GM12878 (cell line): ENCODE data around the gene RHBDD1. TPM values are rescaled to one million over a fixed set of nuclear protein-coding genes. Genes with fewer than 3 reads are reported as not detected.

Source experiments
- BCL11A ChIP-seq: IDR thresholded peaks from 2 replicates; pipeline ENCODE4 v1.6.1; 2011; ENCODE audit warnings: low read depth, low read length
- CEBPB ChIP-seq, 2 experiments: fragments of 150-350 bp in 1 of 2; IDR thresholded peaks; 2 replicates each; pipeline ENCODE4 v1.6.1; 2012 to 2014; ENCODE audit warnings: low read depth in 2 of 2, low read length in 2 of 2, borderline replicate concordance in 1 of 2, inconsistent platforms in 1 of 2
- EZH2 ChIP-seq: IDR thresholded peaks from 2 replicates; pipeline ENCODE4 v1.6.1; 2012; ENCODE audit warnings: low read depth, mild to moderate bottlenecking, control low read depth, inconsistent platforms, low read length, borderline replicate concordance; ENCODE audit not compliant: control insufficient read depth
- HDGF ChIP-seq: fragments of 450-650 bp; IDR thresholded peaks from 2 replicates; pipeline ENCODE4 v1.6.1; 2016; ENCODE audit warnings: antibody characterized with exemption
- IRF4 ChIP-seq: IDR thresholded peaks from 2 replicates; pipeline ENCODE4 v1.6.1; 2011; ENCODE audit warnings: low read depth, low read length
- JUND ChIP-seq: IDR thresholded peaks from 2 replicates; pipeline ENCODE4 v1.6.1; 2012; ENCODE audit warnings: low read depth, mild to moderate bottlenecking, low read length, improper control_type of control experiment, moderate library complexity
- POU2F2 ChIP-seq: IDR thresholded peaks from 3 replicates; pipeline ENCODE4 v1.6.1; 2011; ENCODE audit warnings: low read depth, mild to moderate bottlenecking, low read length, borderline replicate concordance
- SMC3 ChIP-seq: IDR thresholded peaks from 2 replicates; pipeline ENCODE4 v1.6.1; 2011; ENCODE audit warnings: low read length, improper control_type of control experiment, borderline replicate concordance
- SREBF1 ChIP-seq: IDR thresholded peaks from 2 replicates; pipeline ENCODE4 v1.6.1; 2012; ENCODE audit warnings: mild to moderate bottlenecking, low read length
- SRF ChIP-seq, 2 experiments: IDR thresholded peaks; 2 replicates each; pipeline ENCODE4 v1.6.1; 2011; ENCODE audit warnings: low read depth in 2 of 2, low read length in 2 of 2, mild to moderate bottlenecking in 1 of 2, moderate library complexity in 1 of 2
- SUPT20H ChIP-seq: IDR thresholded peaks from 2 replicates; pipeline ENCODE4 v1.6.1; 2011; ENCODE audit warnings: low read depth, mild to moderate bottlenecking, low read length, moderate library complexity, borderline replicate concordance; ENCODE audit not compliant: control insufficient read depth
- TCF3 ChIP-seq: IDR thresholded peaks from 2 replicates; pipeline ENCODE4 v1.6.1; 2012; ENCODE audit warnings: low read depth, mild to moderate bottlenecking, low read length, borderline replicate concordance; ENCODE audit not compliant: insufficient read depth
- TCF7 ChIP-seq: IDR thresholded peaks from 2 replicates; pipeline ENCODE4 v1.6.1; 2014; ENCODE audit warnings: antibody characterized with exemption, borderline replicate concordance
- polyA plus RNA-seq, 11 experiments: library from polyadenylated mRNA; depleted of rRNA in 4 of 11; unstranded in 6 of 11; stranded (reverse) in 5 of 11; fragments of >200 nt; fragmentation: Nextera tagmentation in 4 of 11; fragmentation: Illumina TruSeq in 1 of 11; extraction: Ambion mirVana in 4 of 11; extraction: Trizol in 1 of 11; gene quantifications; 1 replicate in 1 of 11; 2 replicates in 10 of 11; pipeline versions ENCODE4 v1.2.1 to v1.2.3, GENCODE V29; 2011 to 2016; ENCODE audit warnings: inconsistent platforms in 2 of 11, missing spikeins in 2 of 11, low read depth in 1 of 11
- total RNA-seq, 4 experiments: library from RNA; depleted of rRNA in 3 of 4; stranded (reverse); fragments of >200 nt in 3 of 4; fragmentation: Illumina TruSeq in 1 of 4; extraction: Trizol in 1 of 4; gene quantifications; 2 replicates each; pipeline versions ENCODE4 v1.2.1 to v1.2.3, GENCODE V29; 2013 to 2021
- TF ChIP-seq, protein P1 (sequence below): IDR thresholded peaks from 2 replicates; pipeline ENCODE4 v1.6.1; 2011; ENCODE audit warnings: borderline replicate concordance, low read depth, mild to moderate bottlenecking, moderate library complexity, mixed read lengths, low read length; ENCODE audit not compliant: insufficient read depth; ENCODE audit errors: extremely low read length
- TF ChIP-seq, protein P2 (sequence below): IDR thresholded peaks from 2 replicates; pipeline ENCODE4 v1.6.1; 2011; ENCODE audit warnings: borderline replicate concordance, low read depth, mild to moderate bottlenecking, moderate library complexity, low read length; ENCODE audit not compliant: insufficient read depth, poor library complexity, severe bottlenecking
- TF ChIP-seq, protein P3 (sequence below): fragments of 450-650 bp; formaldehyde crosslinking; IDR thresholded peaks from 2 replicates; pipeline ENCODE4 v1.4.0; 2020; ENCODE audit warnings: mild to moderate bottlenecking, moderate library complexity
- TF ChIP-seq, protein P4 (sequence below): IDR thresholded peaks from 2 replicates; pipeline ENCODE4 v1.6.1; 2012; ENCODE audit warnings: low read depth, low read length, improper control_type of control experiment
- TF ChIP-seq, protein P5 (sequence below): fragments of 450-650 bp; IDR thresholded peaks from 2 replicates; pipeline ENCODE4 v1.6.1; 2017; ENCODE audit warnings: mild to moderate bottlenecking, low read depth, inconsistent platforms; ENCODE audit not compliant: poor library complexity, severe bottlenecking

Gene RHBDD1
- total and polyA plus RNA-seq, 10 of the 15 experiments (the other 5 are each of a cell fraction or from before 2014, with no cell fraction given), result 7.1 to 36.4 (median 14.7) TPM

DNA sequence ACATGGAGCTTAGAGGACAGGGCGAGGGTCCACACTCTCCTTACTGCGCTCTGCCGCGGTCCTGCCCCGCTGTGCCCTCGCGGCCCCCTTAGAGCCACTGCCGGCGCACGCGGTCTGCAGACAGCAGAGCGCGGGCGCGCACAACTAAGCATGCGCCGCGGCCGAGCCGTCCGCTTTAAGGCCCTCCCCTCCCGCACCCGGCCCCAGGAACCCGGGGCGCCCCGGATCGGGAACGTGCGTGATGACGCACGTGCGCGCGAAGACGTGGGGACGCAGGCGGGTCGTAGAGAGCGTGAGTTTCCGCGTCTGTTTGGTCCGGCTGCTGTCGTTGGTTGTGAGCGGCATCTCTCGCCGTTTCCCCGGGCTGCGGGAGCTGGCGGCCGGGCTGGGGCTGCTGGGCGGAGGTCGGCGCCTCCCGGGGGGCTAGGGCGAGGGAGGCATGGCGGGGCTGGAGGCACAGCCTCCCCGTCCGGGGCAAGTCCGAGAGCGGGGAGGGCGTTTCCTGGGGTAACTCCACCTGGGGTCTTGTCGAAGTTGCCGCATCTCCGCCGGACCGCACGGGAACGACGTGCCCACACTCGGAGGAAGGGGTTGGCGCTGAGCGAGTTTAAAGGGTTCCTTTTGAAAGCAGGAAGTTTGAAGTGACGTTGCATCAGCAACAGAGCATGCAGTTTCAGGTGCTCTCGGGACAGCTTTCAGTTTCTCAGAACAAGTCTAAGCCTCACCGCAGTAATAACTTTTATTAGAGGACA is at the start of gene RHBDD1 (continued):
- TF ChIP-seq JUND (0 out of 2 replicates have a peak, but pooled peaks have one; percentile 19), SRF (IDR thresholded peaks at IDR 0.05; ENCODE audit: low read depth in 2 of 2, low read length in 2 of 2) (0 out of 4 replicates have a peak, but pooled peaks of 1 of the 2 experiments have one; percentile 35), HDGF (0 out of 2 replicates have a peak, but pooled peaks have one; percentile 32), IRF4 (peak; percentile 60; the same call in 1 of the 2 replicates), POU2F2 (peak; percentile 75; the same call in 2 of the 3 replicates), CEBPB (IDR thresholded peaks at IDR 0.05; ENCODE audit: borderline replicate concordance in 1 of 2, low read depth in 2 of 2, low read length in 2 of 2) (0 out of 4 replicates have a peak, but pooled peaks of 1 of the 2 experiments have one; percentile 54), SMC3 (no peak; the same call in 1 of the 2 replicates), EZH2 (no peak), SREBF1 (no peak), BCL11A (0 out of 2 replicates have a peak, but pooled peaks have one; percentile 51), TCF3 (peak; percentile 55), TCF7 (no peak), SUPT20H (no peak)
- TF ChIP-seq, protein P1, sequence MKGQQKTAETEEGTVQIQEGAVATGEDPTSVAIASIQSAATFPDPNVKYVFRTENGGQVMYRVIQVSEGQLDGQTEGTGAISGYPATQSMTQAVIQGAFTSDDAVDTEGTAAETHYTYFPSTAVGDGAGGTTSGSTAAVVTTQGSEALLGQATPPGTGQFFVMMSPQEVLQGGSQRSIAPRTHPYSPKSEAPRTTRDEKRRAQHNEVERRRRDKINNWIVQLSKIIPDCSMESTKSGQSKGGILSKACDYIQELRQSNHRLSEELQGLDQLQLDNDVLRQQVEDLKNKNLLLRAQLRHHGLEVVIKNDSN, result no peak
- TF ChIP-seq, protein P2, sequence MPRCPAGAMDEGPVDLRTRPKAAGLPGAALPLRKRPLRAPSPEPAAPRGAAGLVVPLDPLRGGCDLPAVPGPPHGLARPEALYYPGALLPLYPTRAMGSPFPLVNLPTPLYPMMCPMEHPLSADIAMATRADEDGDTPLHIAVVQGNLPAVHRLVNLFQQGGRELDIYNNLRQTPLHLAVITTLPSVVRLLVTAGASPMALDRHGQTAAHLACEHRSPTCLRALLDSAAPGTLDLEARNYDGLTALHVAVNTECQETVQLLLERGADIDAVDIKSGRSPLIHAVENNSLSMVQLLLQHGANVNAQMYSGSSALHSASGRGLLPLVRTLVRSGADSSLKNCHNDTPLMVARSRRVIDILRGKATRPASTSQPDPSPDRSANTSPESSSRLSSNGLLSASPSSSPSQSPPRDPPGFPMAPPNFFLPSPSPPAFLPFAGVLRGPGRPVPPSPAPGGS, result no peak
- TF ChIP-seq, protein P3, sequence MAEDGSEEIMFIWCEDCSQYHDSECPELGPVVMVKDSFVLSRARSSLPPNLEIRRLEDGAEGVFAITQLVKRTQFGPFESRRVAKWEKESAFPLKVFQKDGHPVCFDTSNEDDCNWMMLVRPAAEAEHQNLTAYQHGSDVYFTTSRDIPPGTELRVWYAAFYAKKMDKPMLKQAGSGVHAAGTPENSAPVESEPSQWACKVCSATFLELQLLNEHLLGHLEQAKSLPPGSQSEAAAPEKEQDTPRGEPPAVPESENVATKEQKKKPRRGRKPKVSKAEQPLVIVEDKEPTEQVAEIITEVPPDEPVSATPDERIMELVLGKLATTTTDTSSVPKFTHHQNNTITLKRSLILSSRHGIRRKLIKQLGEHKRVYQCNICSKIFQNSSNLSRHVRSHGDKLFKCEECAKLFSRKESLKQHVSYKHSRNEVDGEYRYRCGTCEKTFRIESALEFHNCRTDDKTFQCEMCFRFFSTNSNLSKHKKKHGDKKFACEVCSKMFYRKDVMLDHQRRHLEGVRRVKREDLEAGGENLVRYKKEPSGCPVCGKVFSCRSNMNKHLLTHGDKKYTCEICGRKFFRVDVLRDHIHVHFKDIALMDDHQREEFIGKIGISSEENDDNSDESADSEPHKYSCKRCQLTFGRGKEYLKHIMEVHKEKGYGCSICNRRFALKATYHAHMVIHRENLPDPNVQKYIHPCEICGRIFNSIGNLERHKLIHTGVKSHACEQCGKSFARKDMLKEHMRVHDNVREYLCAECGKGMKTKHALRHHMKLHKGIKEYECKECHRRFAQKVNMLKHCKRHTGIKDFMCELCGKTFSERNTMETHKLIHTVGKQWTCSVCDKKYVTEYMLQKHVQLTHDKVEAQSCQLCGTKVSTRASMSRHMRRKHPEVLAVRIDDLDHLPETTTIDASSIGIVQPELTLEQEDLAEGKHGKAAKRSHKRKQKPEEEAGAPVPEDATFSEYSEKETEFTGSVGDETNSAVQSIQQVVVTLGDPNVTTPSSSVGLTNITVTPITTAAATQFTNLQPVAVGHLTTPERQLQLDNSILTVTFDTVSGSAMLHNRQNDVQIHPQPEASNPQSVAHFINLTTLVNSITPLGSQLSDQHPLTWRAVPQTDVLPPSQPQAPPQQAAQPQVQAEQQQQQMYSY (CRISPR knock-in tag), result no peak
- TF ChIP-seq, protein P4, sequence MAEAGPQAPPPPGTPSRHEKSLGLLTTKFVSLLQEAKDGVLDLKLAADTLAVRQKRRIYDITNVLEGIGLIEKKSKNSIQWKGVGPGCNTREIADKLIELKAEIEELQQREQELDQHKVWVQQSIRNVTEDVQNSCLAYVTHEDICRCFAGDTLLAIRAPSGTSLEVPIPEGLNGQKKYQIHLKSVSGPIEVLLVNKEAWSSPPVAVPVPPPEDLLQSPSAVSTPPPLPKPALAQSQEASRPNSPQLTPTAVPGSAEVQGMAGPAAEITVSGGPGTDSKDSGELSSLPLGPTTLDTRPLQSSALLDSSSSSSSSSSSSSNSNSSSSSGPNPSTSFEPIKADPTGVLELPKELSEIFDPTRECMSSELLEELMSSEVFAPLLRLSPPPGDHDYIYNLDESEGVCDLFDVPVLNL, result 0 out of 2 replicates have a peak, but pooled peaks have one; percentile 12
- TF ChIP-seq, protein P5, sequence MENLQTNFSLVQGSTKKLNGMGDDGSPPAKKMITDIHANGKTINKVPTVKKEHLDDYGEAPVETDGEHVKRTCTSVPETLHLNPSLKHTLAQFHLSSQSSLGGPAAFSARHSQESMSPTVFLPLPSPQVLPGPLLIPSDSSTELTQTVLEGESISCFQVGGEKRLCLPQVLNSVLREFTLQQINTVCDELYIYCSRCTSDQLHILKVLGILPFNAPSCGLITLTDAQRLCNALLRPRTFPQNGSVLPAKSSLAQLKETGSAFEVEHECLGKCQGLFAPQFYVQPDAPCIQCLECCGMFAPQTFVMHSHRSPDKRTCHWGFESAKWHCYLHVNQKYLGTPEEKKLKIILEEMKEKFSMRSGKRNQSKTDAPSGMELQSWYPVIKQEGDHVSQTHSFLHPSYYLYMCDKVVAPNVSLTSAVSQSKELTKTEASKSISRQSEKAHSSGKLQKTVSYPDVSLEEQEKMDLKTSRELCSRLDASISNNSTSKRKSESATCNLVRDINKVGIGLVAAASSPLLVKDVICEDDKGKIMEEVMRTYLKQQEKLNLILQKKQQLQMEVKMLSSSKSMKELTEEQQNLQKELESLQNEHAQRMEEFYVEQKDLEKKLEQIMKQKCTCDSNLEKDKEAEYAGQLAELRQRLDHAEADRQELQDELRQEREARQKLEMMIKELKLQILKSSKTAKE, result no peak
